GM06990 (cell line): Measurements from ENCODE around the gene ATP23.

Source experiments
- DNase-seq: peaks from one replicate; pipeline ENCODE4 v3.0.0-alpha.2; 2011; ENCODE audit not compliant: insufficient read length; ENCODE audit errors: extremely low read depth
- H3K27me3 ChIP-seq: replicated peaks from 2 replicates; pipeline ENCODE4 v1.6.0; 2011; ENCODE audit warnings: low read length; ENCODE audit not compliant: control insufficient read depth, insufficient read depth
- H3K36me3 ChIP-seq: 2 replicates; pipeline ENCODE4 v1.5.1; 2011; ENCODE audit warnings: low read length; ENCODE audit not compliant: control insufficient read depth, insufficient read depth
- H3K4me3 ChIP-seq: replicated peaks from 2 replicates; pipeline ENCODE4 v1.5.1; 2011; ENCODE audit warnings: low read depth, mild to moderate bottlenecking, control low read depth, low read length
- CTCF ChIP-seq: IDR thresholded peaks from 2 replicates; pipeline ENCODE4 v1.5.1; 2011; ENCODE audit warnings: low read length, control low read depth, mild to moderate bottlenecking, inconsistent platforms; ENCODE audit not compliant: insufficient read depth, poor library complexity, severe bottlenecking

Gene ATP23

GRCh38 chr12:57943438-57944080 is 2.2 kb downstream of the ATP23 start:
- no peak overlapping the region for H3K4me3 ChIP-seq
- no peak for TF ChIP-seq CTCF
- H3K27me3 ChIP-seq = no peaks in the 10 kb centered on the region
- no peaks in the 10 kb centered on the region for H3K36me3 ChIP-seq
- DNase-seq = no peak

GRCh38 chr12:57944313-57945023 is 3.1 kb downstream of the ATP23 start:
- DNase-seq = no peak
- Histone ChIP-seq H3K4me3 (no peak overlapping the region), H3K27me3 (no peaks in the 10 kb centered on the region), H3K36me3 (no peaks in the 10 kb centered on the region)
- TF ChIP-seq CTCF = no peak

GRCh38 chr12:57952766-57953165 is 11.4 kb downstream of the ATP23 start:
- no peak for DNase-seq
- H3K4me3 ChIP-seq = no peak overlapping the region
- no peak for TF ChIP-seq CTCF
- H3K27me3 ChIP-seq = no peaks in the 10 kb centered on the region
- H3K36me3 ChIP-seq = peaks cover under 1% of the 10 kb centered on the region; the same call in 1 of the 2 replicates

- Histone ChIP-seq H3K27me3 (no peaks in the 10 kb centered on the region), H3K4me3 (no peak overlapping the region), H3K36me3 (peaks cover 2% of the 10 kb centered on the region)
- TF ChIP-seq CTCF = no peak
- DNase-seq = no peak
Observed at GRCh38 chr12:57954768-57955167, 13.4 kb downstream of the ATP23 start.

- no peak overlapping the region for H3K4me3 ChIP-seq
Observed at GRCh38 chr12:57958061-57958657, 16.8 kb downstream of the ATP23 start.

More at GRCh38 chr12:57958061-57958657, 16.8 kb downstream of the ATP23 start:
- H3K27me3 ChIP-seq = no peaks in the 10 kb centered on the region
- TF ChIP-seq CTCF = no peak
- no peak for DNase-seq
- H3K36me3 ChIP-seq = peaks cover 2% of the 10 kb centered on the region; the same call in 1 of the 2 replicates
